Activated CD4-positive, alpha-beta memory T cell treated with anti-CD3 and anti-CD28 coated beads for 36 hours (primary cell): ENCODE measurements around the gene RIMS1. TPM values are rescaled to one million over a fixed set of nuclear protein-coding genes. Genes with fewer than 3 reads are reported as not detected.

Experiments
- CTCF ChIA-PET: fragments of 350-600 bp; sonication (Branson Sonifier 250); formaldehyde crosslinking; loops from one replicate; lab custom pipeline; 2021; ENCODE audit warnings: antibody characterized with exemption, inconsistent platforms; lab: Charles Lee
- POLR2A ChIA-PET: fragments of 350-600 bp; sonication (Branson Sonifier 250); formaldehyde crosslinking; loops from one replicate; lab custom pipeline; 2021; ENCODE audit warnings: antibody characterized with exemption; lab: Charles Lee
- DNase-seq: peaks from one replicate; pipeline ENCODE4 v3.0.0-alpha.2; 2020
- H3K27ac Mint-ChIP-seq: one replicate; pipeline ENCODE4 v1.8.0; 2021; ENCODE audit warnings: mixed read lengths
- H3K27me3 Mint-ChIP-seq: one replicate; pipeline ENCODE4 v1.8.0; 2021; ENCODE audit warnings: mixed read lengths
- H3K36me3 Mint-ChIP-seq: one replicate; pipeline ENCODE4 v1.8.0; 2021; ENCODE audit warnings: mixed read lengths
- H3K4me1 Mint-ChIP-seq: one replicate; pipeline ENCODE4 v1.8.0; 2021; ENCODE audit warnings: low read depth, mixed read lengths
- H3K4me3 Mint-ChIP-seq: one replicate; pipeline ENCODE4 v1.8.0; 2021; ENCODE audit warnings: mild to moderate bottlenecking, mixed read lengths
- H3K9me3 Mint-ChIP-seq: one replicate; pipeline ENCODE4 v1.8.0; 2021; ENCODE audit warnings: mixed read lengths
- intact Hi-C: fragments of 100-400 bp; cut with micrococcal nuclease; formaldehyde crosslinking; loops from one replicate; pipeline ENCODE4 v1.15.1; 2023
- total RNA-seq, 2 experiments: library from RNA; stranded (reverse); gene quantifications; one replicate each; pipeline ENCODE4 v1.2.3, GENCODE V29; 2021

RIMS1 gene
- total RNA-seq, 2 experiments from 2014 or later: not detected

DNA sequence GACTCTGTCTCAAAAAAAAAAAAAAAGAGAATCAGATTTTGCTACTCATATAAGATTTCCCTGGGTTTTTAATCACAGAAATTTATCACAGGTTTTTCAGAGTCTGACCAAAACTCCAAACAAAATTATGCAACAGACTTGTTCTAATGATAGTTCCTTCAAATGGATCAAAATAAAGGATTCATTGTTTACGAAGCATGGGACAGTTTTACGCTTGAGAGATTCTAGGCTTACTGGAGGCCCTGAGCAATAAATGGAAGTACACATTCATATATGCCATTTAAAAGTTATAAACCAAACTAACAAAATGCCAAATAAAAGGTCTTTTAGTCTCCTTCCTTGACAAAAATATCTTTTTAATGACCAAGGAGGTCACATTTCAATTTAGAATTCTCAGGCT, 490.4 kb downstream of the RIMS1 start:
- no peaks in the 10 kb centered on the region for H3K9me3 Mint-ChIP-seq
- POLR2A ChIA-PET: no interaction called here
- H3K4me1 Mint-ChIP-seq: no peaks in the 10 kb centered on the region
- intact Hi-C loops: no loop called here
- CTCF ChIA-PET: no interaction called here
- H3K36me3 Mint-ChIP-seq: no peaks in the 10 kb centered on the region
- DNase-seq: no peak
- no peaks in the 10 kb centered on the region for H3K27me3 Mint-ChIP-seq
- no peak overlapping the region for H3K4me3 Mint-ChIP-seq
- H3K27ac Mint-ChIP-seq: no peak overlapping the region

DNA sequence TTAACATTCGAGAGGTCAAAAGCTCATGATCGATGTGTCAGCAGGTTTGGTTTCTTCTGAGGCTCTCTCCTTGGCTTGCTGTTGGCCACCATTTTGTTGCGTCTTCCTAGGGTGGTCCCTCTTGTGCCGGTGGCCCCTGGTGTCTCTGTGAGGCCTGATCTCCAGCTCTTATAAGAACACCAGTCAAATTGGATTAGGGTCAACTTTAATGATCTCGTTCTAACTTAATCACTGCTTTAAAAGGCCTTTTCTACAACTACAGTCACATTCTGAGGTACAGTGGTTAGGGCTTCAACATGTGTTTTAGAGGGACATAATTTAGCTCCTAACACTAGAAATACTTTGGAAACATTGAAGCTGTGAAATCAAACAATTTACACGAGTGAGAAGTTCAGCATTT, 494.7 kb downstream of the RIMS1 start:
- no peak for DNase-seq
- Mint-ChIP-seq H3K9me3 (no peaks in the 10 kb centered on the region), H3K27ac (no peak overlapping the region), H3K4me1 (no peaks in the 10 kb centered on the region), H3K4me3 (no peak overlapping the region), H3K36me3 (no peaks in the 10 kb centered on the region), H3K27me3 (no peaks in the 10 kb centered on the region)
- ChIA-PET POLR2A (interaction anchor here (0.6 kb wide), 1 partner anchor 13 kb away, joined by 3 read pairs; no protein-coding TSS in a partner anchor), CTCF (no interaction called here)
- intact Hi-C loops: no loop called here

DNA sequence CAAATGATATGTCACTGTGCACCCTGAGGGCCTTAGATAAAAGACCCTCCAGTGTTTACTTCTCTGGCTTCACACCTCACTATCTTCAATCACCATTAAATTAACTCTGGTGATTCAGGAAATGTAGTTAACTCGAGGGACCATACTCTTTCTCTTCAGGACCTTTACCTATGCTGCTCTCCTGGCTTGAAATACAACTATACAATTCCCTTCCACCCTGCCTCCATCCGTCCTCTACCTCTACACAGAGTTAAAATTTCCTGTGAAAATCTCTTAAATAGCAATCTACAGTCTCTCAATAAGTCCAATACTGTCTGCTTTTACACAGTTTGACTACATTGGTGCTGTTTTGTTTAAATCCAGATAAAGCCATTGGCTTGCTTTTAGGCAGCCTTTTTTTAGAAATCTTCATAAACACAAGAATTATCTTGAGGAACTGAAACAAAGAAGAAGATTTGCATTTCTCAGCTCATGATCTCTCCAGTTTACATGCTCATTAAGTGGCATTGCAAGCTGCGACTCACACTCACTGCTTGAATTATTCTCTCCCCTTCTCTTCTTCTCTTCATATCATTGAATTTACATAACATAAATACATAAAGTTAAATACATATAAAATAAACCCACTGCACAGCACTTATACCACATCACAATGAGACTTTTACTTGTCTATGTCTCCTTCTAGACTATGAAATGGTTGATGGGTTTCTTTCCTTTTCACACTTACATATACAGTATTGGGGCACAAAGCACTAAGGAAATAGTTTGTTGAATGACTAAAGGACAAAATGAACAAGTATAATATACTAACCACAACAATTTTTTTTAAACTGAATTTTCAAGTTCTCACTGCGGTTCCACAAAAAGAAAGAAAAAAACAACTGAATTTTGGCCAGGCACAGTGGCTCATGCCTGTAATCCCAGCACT, 496.5 kb downstream of the RIMS1 start:
- intact Hi-C loops: no loop called here
- ChIA-PET CTCF (no interaction called here), POLR2A (no interaction called here)
- no peak for DNase-seq
- H3K9me3 Mint-ChIP-seq: no peaks in the 10 kb centered on the region
- H3K27me3 Mint-ChIP-seq: no peaks in the 10 kb centered on the region
- H3K4me3 Mint-ChIP-seq: no peak overlapping the region
- no peaks in the 10 kb centered on the region for H3K36me3 Mint-ChIP-seq
- H3K27ac Mint-ChIP-seq: no peak overlapping the region
- H3K4me1 Mint-ChIP-seq: no peaks in the 10 kb centered on the region

DNA sequence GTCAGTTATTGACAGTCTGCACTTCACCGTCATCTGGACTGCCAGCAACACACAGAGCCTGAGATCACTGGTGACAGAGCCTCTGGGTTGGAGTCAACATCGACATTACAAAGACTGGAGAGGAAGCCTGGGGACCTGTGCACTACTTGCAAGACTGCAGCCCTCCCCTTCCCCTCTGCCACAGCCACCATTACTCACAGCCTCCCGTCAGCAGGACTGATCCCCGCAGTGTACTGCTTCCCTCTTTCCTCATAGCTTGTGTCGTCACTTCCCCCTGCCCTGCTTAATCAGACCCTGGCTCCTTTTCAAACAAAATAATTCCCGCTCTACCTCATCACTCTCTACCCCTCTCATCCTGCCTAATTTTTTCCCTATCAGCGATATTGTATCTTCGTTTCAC, 500.0 kb downstream of the RIMS1 start:
- ChIA-PET POLR2A (no interaction called here), CTCF (no interaction called here)
- Mint-ChIP-seq H3K4me1 (no peaks in the 10 kb centered on the region), H3K36me3 (no peaks in the 10 kb centered on the region), H3K27ac (no peak overlapping the region), H3K9me3 (no peaks in the 10 kb centered on the region), H3K4me3 (no peak overlapping the region), H3K27me3 (no peaks in the 10 kb centered on the region)
- intact Hi-C loops: no loop called here
- no peak for DNase-seq

DNA sequence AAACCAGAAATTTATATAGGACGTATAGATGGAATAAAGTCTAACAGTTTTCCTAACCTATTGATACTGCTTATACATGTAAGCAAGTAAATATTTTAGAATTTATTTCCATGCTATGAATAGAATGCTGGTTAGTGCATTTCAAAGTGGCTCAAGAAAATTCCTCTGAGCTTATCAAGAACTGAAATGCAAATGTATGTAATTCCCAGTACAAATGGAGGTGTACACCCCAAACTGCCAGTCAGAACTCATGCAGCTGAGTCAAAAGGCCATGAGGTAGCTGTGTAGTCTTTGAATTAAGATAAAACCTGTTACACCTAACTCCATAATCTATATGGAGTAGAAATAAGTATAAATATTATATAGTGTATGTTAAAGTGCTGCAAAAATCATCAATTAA, 503.3 kb downstream of the RIMS1 start:
- H3K27ac Mint-ChIP-seq: no peak overlapping the region
- CTCF ChIA-PET: no interaction called here
- POLR2A ChIA-PET: no interaction called here
- DNase-seq: no peak
- no peak overlapping the region for H3K4me3 Mint-ChIP-seq
- peaks cover 2% of the 10 kb centered on the region for H3K27me3 Mint-ChIP-seq
- H3K4me1 Mint-ChIP-seq: no peaks in the 10 kb centered on the region
- no peaks in the 10 kb centered on the region for H3K36me3 Mint-ChIP-seq
- no peaks in the 10 kb centered on the region for H3K9me3 Mint-ChIP-seq
- intact Hi-C loops: no loop called here

DNA sequence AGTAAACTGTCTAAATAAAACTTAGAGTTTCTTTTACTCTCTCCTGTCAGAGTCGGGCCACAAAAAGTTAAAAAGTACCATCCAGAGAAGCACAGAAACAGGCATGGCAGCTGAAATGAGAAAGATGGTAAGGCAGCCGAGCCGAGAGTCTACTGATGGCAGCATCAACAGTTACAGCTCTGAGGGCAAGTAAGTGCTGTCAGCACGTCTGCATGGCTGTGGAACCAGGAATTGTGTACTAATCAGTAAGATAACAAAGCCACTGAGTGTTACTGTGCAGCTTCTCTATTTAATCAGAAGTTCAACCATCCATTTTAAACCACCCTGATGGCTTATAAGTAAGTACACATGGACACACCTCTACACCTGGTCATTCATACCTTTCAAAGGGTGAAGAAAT, 504.2 kb downstream of the RIMS1 start:
- no peak overlapping the region for H3K27ac Mint-ChIP-seq
- no peaks in the 10 kb centered on the region for H3K4me1 Mint-ChIP-seq
- peaks cover 2% of the 10 kb centered on the region for H3K27me3 Mint-ChIP-seq
- POLR2A ChIA-PET: no interaction called here
- H3K4me3 Mint-ChIP-seq: no peak overlapping the region
- DNase-seq: no peak
- H3K36me3 Mint-ChIP-seq: no peaks in the 10 kb centered on the region
- CTCF ChIA-PET: no interaction called here
- no peaks in the 10 kb centered on the region for H3K9me3 Mint-ChIP-seq
- intact Hi-C loops: no loop called here

DNA sequence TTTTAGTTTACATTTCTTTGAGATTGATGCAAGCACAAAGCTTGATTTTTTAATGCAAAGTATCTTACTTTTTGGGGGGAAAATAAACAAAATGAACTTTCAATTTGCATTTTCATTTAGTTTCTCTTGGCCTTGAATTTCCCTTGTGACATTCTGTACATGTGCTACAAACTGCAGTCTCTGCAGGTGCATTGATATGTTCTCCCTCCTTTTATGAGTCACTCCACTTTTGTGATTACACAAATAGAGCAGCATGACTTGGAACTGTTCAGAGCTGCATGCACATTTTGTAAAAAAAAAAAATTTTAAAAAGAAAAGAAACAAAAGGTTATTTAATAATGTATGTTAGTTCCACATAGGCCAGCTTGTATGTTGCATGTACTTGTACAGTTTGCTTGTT, 515.5 kb downstream of the RIMS1 start:
- POLR2A ChIA-PET: no interaction called here
- no peaks in the 10 kb centered on the region for H3K9me3 Mint-ChIP-seq
- H3K27ac Mint-ChIP-seq: no peak overlapping the region
- CTCF ChIA-PET: interaction anchor here (1.1 to 1.6 kb wide), 2 partner anchors 8 to 10 kb away, joined by 3 to 8 read pairs; no protein-coding TSS in a partner anchor
- DNase-seq: no peak
- intact Hi-C loops: no loop called here
- H3K36me3 Mint-ChIP-seq: no peaks in the 10 kb centered on the region
- no peaks in the 10 kb centered on the region for H3K4me1 Mint-ChIP-seq
- H3K27me3 Mint-ChIP-seq: no peaks in the 10 kb centered on the region
- H3K4me3 Mint-ChIP-seq: no peak overlapping the region

DNA sequence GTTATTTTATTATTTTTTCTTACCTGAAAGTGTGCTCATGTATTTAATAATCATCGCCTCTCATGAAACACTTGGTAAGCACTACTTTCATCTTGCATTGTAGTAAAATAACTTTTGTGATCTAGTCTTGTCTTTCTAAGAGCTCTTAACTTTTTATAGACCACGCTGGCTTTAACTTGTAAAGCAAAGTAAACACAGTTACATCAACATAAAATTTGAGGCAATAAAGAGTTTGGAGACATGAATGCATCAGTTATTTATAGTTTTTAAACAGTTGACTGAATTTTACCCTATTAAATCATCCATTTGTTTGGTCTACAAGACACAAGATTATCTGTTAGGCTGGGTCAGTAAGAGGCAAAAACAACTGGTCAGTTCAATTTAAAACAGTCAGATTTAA, 517.1 kb downstream of the RIMS1 start:
- intact Hi-C loops: no loop called here
- CTCF ChIA-PET: interaction anchor here (1.3 kb wide), 1 partner anchor 9 kb away, joined by 6 read pairs; no protein-coding TSS in a partner anchor
- DNase-seq: no peak
- H3K4me1 Mint-ChIP-seq: no peaks in the 10 kb centered on the region
- no peak overlapping the region for H3K27ac Mint-ChIP-seq
- POLR2A ChIA-PET: no interaction called here
- no peaks in the 10 kb centered on the region for H3K9me3 Mint-ChIP-seq
- H3K36me3 Mint-ChIP-seq: no peaks in the 10 kb centered on the region
- no peak overlapping the region for H3K4me3 Mint-ChIP-seq
- no peaks in the 10 kb centered on the region for H3K27me3 Mint-ChIP-seq

DNA sequence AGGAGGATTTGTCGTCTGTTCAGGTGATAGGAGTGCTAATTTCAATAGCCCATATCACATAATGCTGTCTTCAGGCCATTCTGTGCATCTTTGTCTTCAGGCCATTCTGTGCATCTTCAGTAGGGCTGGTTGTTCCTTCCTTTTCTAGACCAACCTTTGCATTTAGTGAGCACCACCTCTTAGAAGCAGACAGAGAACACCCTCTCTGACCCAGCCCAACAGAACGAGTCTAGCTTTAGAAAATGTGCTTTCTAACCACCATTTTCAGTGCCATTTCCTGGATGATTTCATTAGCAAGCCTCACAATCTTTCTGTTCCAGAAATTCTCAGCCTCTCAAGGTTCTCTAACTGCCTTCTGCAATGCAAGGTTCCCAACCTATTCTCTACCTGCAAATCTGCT, 520.2 kb downstream of the RIMS1 start:
- H3K4me1 Mint-ChIP-seq: no peaks in the 10 kb centered on the region
- ChIA-PET POLR2A (no interaction called here), CTCF (no interaction called here)
- no peaks in the 10 kb centered on the region for H3K36me3 Mint-ChIP-seq
- no peaks in the 10 kb centered on the region for H3K27me3 Mint-ChIP-seq
- H3K27ac Mint-ChIP-seq: no peak overlapping the region
- H3K4me3 Mint-ChIP-seq: no peak overlapping the region
- H3K9me3 Mint-ChIP-seq: no peaks in the 10 kb centered on the region
- no peak for DNase-seq
- intact Hi-C loops: no loop called here

DNA sequence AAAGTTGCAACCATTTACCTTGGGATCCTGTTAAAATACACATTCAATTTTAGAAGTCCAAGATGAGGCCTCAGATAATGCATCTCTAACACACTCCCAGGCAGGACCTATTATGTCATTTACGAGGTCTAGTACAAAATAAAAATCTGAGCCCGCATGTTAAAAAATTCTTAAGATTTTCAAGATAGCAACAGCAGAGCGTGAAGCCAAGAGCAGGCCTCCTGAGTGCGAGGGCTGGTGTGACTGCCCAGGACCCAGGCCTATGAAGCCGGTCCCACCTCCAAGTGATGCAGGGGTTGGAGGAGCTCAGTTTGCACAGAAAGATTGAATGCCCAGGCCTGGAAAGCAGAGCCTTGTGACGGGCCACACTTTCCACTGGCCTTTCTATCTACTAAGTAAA, 524.4 kb downstream of the RIMS1 start:
- Mint-ChIP-seq H3K27ac (no peak overlapping the region), H3K9me3 (no peaks in the 10 kb centered on the region), H3K4me3 (no peak overlapping the region), H3K36me3 (no peaks in the 10 kb centered on the region), H3K27me3 (no peaks in the 10 kb centered on the region), H3K4me1 (no peaks in the 10 kb centered on the region)
- POLR2A ChIA-PET: no interaction called here
- DNase-seq: no peak
- CTCF ChIA-PET: interaction anchor here (0.5 to 10.1 kb wide), 10 partner anchors 9 to 916 kb away, joined by 3 to 177 read pairs (median 8); no protein-coding TSS in a partner anchor
- intact Hi-C loops: no loop called here

DNA sequence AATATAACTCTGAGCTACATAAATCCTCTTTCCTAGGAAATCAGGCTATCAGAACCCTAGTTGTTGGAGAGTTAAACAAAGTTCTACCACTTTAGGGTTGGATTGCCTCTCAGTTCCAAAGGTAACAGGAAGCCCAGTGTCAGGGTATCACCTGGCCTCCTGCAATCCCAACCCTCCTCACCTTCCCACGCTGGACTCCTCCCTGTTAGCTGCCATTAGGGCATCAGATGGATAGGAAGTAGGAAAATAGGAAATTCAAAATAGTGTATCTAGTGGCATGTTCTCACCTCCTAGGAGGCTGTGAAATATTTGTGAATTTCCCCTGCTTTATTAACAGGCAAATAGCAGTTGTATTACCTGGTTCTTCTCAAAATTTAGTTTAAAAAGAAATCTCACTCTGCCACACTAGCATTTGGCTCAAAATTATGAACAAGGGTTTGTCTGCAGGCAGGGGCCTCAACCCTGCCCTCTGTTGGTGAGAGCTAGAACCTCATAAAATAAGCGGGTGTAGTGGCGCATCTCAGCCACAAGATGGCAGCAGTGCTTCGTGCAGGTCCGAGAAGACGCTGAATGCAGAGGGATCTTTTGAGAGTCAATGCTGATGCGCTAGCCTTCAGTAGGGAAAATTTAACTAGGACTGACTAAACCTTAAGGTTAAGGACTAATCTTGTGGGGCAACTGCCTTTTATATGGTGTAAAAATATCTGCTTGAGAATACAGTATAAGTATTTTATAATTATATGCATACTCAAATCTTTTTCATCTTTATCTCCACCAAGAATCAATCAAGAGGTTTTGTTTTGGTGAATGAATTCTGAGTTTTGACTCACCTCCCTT, 525.7 kb downstream of the RIMS1 start:
- no peaks in the 10 kb centered on the region for H3K36me3 Mint-ChIP-seq
- H3K27me3 Mint-ChIP-seq: no peaks in the 10 kb centered on the region
- H3K4me3 Mint-ChIP-seq: no peak overlapping the region
- peak; percentile 85 for DNase-seq
- ChIA-PET CTCF (interaction anchor here (0.6 to 10.1 kb wide), 37 partner anchors 9 to 914 kb away, joined by 3 to 177 read pairs (median 4); no protein-coding TSS in a partner anchor), POLR2A (no interaction called here)
- no peaks in the 10 kb centered on the region for H3K4me1 Mint-ChIP-seq
- no peak overlapping the region for H3K27ac Mint-ChIP-seq
- no peaks in the 10 kb centered on the region for H3K9me3 Mint-ChIP-seq
- intact Hi-C loops: loop anchor here (1.0 to 2.0 kb wide), 4 partner anchors 209 to 914 kb away; no protein-coding TSS in a partner anchor

DNA sequence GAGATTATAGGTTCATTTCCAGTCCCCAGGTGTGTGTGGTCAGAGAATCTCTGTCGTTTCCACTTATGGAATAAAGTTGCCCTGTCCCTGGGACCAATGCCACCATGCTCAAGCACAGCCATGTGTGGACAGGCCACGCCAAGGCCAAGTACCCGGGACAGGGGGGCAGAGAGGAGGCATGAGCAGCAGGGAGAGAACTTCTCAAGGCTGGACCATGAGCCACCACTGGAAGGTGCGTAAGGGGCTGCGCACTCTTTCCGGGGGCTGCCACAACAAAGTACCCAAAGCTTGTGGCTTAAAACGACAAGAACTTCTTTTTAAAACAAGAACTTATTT, 526.3 kb downstream of the RIMS1 start:
- intact Hi-C loops: loop anchor here (1.0 to 2.0 kb wide), 4 partner anchors 208 to 914 kb away; no protein-coding TSS in a partner anchor
- no peaks in the 10 kb centered on the region for H3K9me3 Mint-ChIP-seq
- CTCF ChIA-PET: interaction anchor here (0.9 to 10.1 kb wide), 25 partner anchors 9 to 914 kb away, joined by 3 to 177 read pairs (median 5); no protein-coding TSS in a partner anchor
- H3K4me1 Mint-ChIP-seq: no peaks in the 10 kb centered on the region
- no peak overlapping the region for H3K4me3 Mint-ChIP-seq
- H3K36me3 Mint-ChIP-seq: no peaks in the 10 kb centered on the region
- POLR2A ChIA-PET: no interaction called here
- no peak overlapping the region for H3K27ac Mint-ChIP-seq
- no peaks in the 10 kb centered on the region for H3K27me3 Mint-ChIP-seq
- DNase-seq: no peak
